ENCODE results near the gene SAMD14.
"Not testable (repeated sequence)": the region's sequence is repeated elsewhere in the genome, so short reads cannot be mapped to it uniquely, and the experiment has no call there.

The SAMD14 gene

GRCh38 chr17:50063561-50064252 is 66.3 kb downstream of the SAMD14 start:
- no peak overlapping the region for H3K4me3 ChIP-seq (ENCODE audit: low read length)
- no peaks in the 10 kb centered on the region for H3K9me3 ChIP-seq (ENCODE audit: control insufficient read depth, insufficient read depth, low read length)
- no peak for DNase-seq (ENCODE audit: low read depth, low spot score)
- no peaks in the 10 kb centered on the region for H3K36me3 ChIP-seq (ENCODE audit: control insufficient read depth, insufficient read depth, low read length)
- no peak overlapping the region for H3K27ac ChIP-seq (ENCODE audit: low read length)
- H3K4me1 ChIP-seq (ENCODE audit: control insufficient read depth, insufficient read depth, low read length), result 0 out of 2 replicates have a peak, but pooled peaks cover 1% of the 10 kb centered on the region
- no peaks in the 10 kb centered on the region for H3K27me3 ChIP-seq (ENCODE audit: control insufficient read depth, insufficient read depth, low read length)
- no CpG with 5 or more reads among the region's 8 CpGs for WGBS (ENCODE audit: insufficient coverage, insufficient read length)

- Histone ChIP-seq H3K9me3 (ENCODE audit: control insufficient read depth, insufficient read depth, low read length) (no peaks in the 10 kb centered on the region), H3K27ac (ENCODE audit: low read length) (no peak overlapping the region), H3K27me3 (ENCODE audit: control insufficient read depth, insufficient read depth, low read length) (no peaks in the 10 kb centered on the region), H3K36me3 (ENCODE audit: control insufficient read depth, insufficient read depth, low read length) (no peaks in the 10 kb centered on the region), H3K4me1 (ENCODE audit: control insufficient read depth, insufficient read depth, low read length) (0 out of 2 replicates have a peak, but pooled peaks cover 1% of the 10 kb centered on the region), H3K4me3 (ENCODE audit: low read length) (no peak overlapping the region)
- WGBS (ENCODE audit: insufficient coverage, insufficient read length), result no CpG with 5 or more reads among the region's 10 CpGs
- no peak for DNase-seq (ENCODE audit: low read depth, low spot score)
Observed at GRCh38 chr17:50062293-50063243, 67.4 kb downstream of the SAMD14 start.

- WGBS (ENCODE audit: insufficient coverage, insufficient read length), result no CpG with 5 or more reads among the region's 10 CpGs
- not testable (repeated sequence) for H3K4me1 ChIP-seq (ENCODE audit: control insufficient read depth, insufficient read depth, low read length); H3K36me3 ChIP-seq (ENCODE audit: control insufficient read depth, insufficient read depth, low read length); H3K27ac ChIP-seq (ENCODE audit: low read length); H3K27me3 ChIP-seq (ENCODE audit: control insufficient read depth, insufficient read depth, low read length); DNase-seq (ENCODE audit: low read depth, low spot score); H3K4me3 ChIP-seq (ENCODE audit: low read length); H3K9me3 ChIP-seq (ENCODE audit: control insufficient read depth, insufficient read depth, low read length)
Observed at GRCh38 chr17:50061713-50062045, 68.3 kb downstream of the SAMD14 start.

GRCh38 chr17:50060951-50061712 is 68.8 kb downstream of the SAMD14 start:
- Histone ChIP-seq H3K27me3 (ENCODE audit: control insufficient read depth, insufficient read depth, low read length) (no peaks in the 10 kb centered on the region), H3K27ac (ENCODE audit: low read length) (no peak overlapping the region), H3K9me3 (ENCODE audit: control insufficient read depth, insufficient read depth, low read length) (no peaks in the 10 kb centered on the region), H3K4me1 (ENCODE audit: control insufficient read depth, insufficient read depth, low read length) (peaks cover 1% of the 10 kb centered on the region; the same call in 1 of the 2 replicates), H3K4me3 (ENCODE audit: low read length) (no peak overlapping the region), H3K36me3 (ENCODE audit: control insufficient read depth, insufficient read depth, low read length) (no peaks in the 10 kb centered on the region)
- WGBS (ENCODE audit: insufficient coverage, insufficient read length), result no CpG with 5 or more reads among the region's 9 CpGs
- no peak for DNase-seq (ENCODE audit: low read depth, low spot score)
